ENCODE results near the gene IL4I1.

Gene IL4I1

GRCh38 chr19:49924004-49924880 is 27.6 kb upstream of the IL4I1 start:
- no peak for DNase-seq (ENCODE audit: low spot score)

- DNase-seq (ENCODE audit: low spot score): no peak
Observed at GRCh38 chr19:49923055-49924003, 26.6 kb upstream of the IL4I1 start.

GRCh38 chr19:49921871-49922795 is 25.4 kb upstream of the IL4I1 start:
- no peak for DNase-seq (ENCODE audit: low spot score)

GRCh38 chr19:49920624-49921363 is 24.1 kb upstream of the IL4I1 start:
- DNase-seq (ENCODE audit: low spot score): no peak

- no peak for DNase-seq (ENCODE audit: low spot score)
Observed at GRCh38 chr19:49918089-49918488, 21.4 kb upstream of the IL4I1 start.

- DNase-seq (ENCODE audit: low spot score): no peak
Observed at GRCh38 chr19:49916839-49917733, 20.4 kb upstream of the IL4I1 start.

- DNase-seq (ENCODE audit: low spot score): no peak
Observed at GRCh38 chr19:49915271-49915670, 18.6 kb upstream of the IL4I1 start.

- DNase-seq (ENCODE audit: low spot score): no peak
Observed at GRCh38 chr19:49913720-49914119, 17.0 kb upstream of the IL4I1 start.

- DNase-seq (ENCODE audit: low spot score): no peak
Observed at GRCh38 chr19:49912965-49913685, 16.4 kb upstream of the IL4I1 start.

GRCh38 chr19:49911381-49912145 is 14.9 kb upstream of the IL4I1 start:
- no peak for DNase-seq (ENCODE audit: low spot score)

- no peak for DNase-seq (ENCODE audit: low spot score)
Observed at GRCh38 chr19:49910179-49910578, 13.5 kb upstream of the IL4I1 start.

- DNase-seq (ENCODE audit: low spot score): no peak
Observed at GRCh38 chr19:49908480-49909420, 12.1 kb upstream of the IL4I1 start.

GRCh38 chr19:49907745-49908446 is 11.2 kb upstream of the IL4I1 start:
- DNase-seq (ENCODE audit: low spot score): no peak

GRCh38 chr19:49906879-49907564 is 10.3 kb upstream of the IL4I1 start:
- DNase-seq (ENCODE audit: low spot score): no peak

GRCh38 chr19:49904136-49904535 is 7.4 kb upstream of the IL4I1 start:
- DNase-seq (ENCODE audit: low spot score): no peak

Measured in HuH-7.5 (cell line).